PC-9 (cell line): Measurements from ENCODE around the gene DHODH. TPM values are rescaled to one million over a fixed set of nuclear protein-coding genes. Genes with fewer than 3 reads are reported as not detected.
"Not testable (repeated sequence)": the region's sequence is repeated elsewhere in the genome, so short reads cannot be mapped to it uniquely, and the experiment has no call there.

Experiments used
- BruUV-seq: library from RNA; stranded (reverse); fragments of 400-500 nt; replicated peaks from 2 replicates; lab custom pipeline; 2021; lab: Mats Ljungman, UMichigan
- CTCF ChIA-PET: fragments of 300-600 bp; sonication (Branson Sonifier 250); formaldehyde crosslinking; loops from one replicate; lab custom pipeline; 2022; ENCODE audit warnings: antibody characterized with exemption; lab: Charles Lee
- POLR2A ChIA-PET: fragments of 300-600 bp; sonication (Branson Sonifier 250); formaldehyde crosslinking; loops from one replicate; lab custom pipeline; 2022; ENCODE audit warnings: antibody characterized with exemption; ENCODE audit not compliant: unreplicated experiment; lab: Charles Lee
- DNase-seq, 2 experiments: peaks; one replicate each; pipeline versions ENCODE4 v3.0.0 to v3.0.0-alpha.2; 2015 to 2022; ENCODE audit warnings: mixed read lengths in 1 of 2
- H2AFZ ChIP-seq: fragments of 200-600 bp; sonication (generic); 2 replicates; pipeline ENCODE4 v1.8.1; 2017; ENCODE audit warnings: antibody characterized with exemption
- H3F3A ChIP-seq: fragments of 200-600 bp; sonication (generic); 2 replicates; pipeline ENCODE4 v1.8.1; 2017; ENCODE audit warnings: antibody characterized with exemption, mild to moderate bottlenecking, low read depth; ENCODE audit not compliant: insufficient read depth
- H3K27ac ChIP-seq: fragments of 200-600 bp; sonication (generic); 2 replicates; pipeline ENCODE4 v1.6.1; 2016; ENCODE audit warnings: mixed run types
- H3K27me3 ChIP-seq: fragments of 200-600 bp; sonication (generic); 2 replicates; pipeline ENCODE4 v1.6.1; 2016; ENCODE audit warnings: low read depth, mixed run types; ENCODE audit not compliant: insufficient read depth
- H3K36me3 ChIP-seq: fragments of 200-600 bp; sonication (generic); 2 replicates; pipeline ENCODE4 v1.6.1; 2016; ENCODE audit warnings: low read depth, mixed run types
- H3K4me1 ChIP-seq: fragments of 200-600 bp; sonication (generic); replicated peaks from 2 replicates; pipeline ENCODE4 v1.6.1; 2016; ENCODE audit warnings: mixed run types; ENCODE audit not compliant: insufficient read depth
- H3K4me2 ChIP-seq: fragments of 200-600 bp; sonication (generic); 2 replicates; pipeline ENCODE4 v1.6.1; 2017; ENCODE audit warnings: mixed run types
- H3K4me3 ChIP-seq: fragments of 200-600 bp; sonication (generic); 2 replicates; pipeline ENCODE4 v1.6.1; 2016; ENCODE audit warnings: mixed run types
- H3K79me2 ChIP-seq: fragments of 200-600 bp; sonication (generic); 2 replicates; pipeline ENCODE4 v1.6.1; 2017; ENCODE audit warnings: low read depth, mixed run types
- H3K9me2 ChIP-seq: fragments of 200-600 bp; sonication (generic); 2 replicates; pipeline ENCODE4 v1.8.1; 2017; ENCODE audit warnings: mild to moderate bottlenecking; ENCODE audit not compliant: insufficient read depth
- H3K9me3 ChIP-seq: fragments of 200-600 bp; sonication (generic); 2 replicates; pipeline ENCODE4 v1.8.1; 2016; ENCODE audit warnings: low read depth; ENCODE audit not compliant: insufficient read depth
- H4K20me1 ChIP-seq: fragments of 200-600 bp; sonication (generic); 2 replicates; pipeline ENCODE4 v1.8.1; 2017; ENCODE audit not compliant: insufficient read depth
- EZH2 ChIP-seq: fragments of 200-600 bp; sonication (generic); IDR thresholded peaks from 2 replicates; pipeline ENCODE4 v1.8.0; 2017; ENCODE audit warnings: antibody characterized with exemption, low read depth
- intact Hi-C: fragments of 100-400 bp; cut with micrococcal nuclease; formaldehyde crosslinking; loops from one replicate; pipeline ENCODE4 v1.10.0; 2022; ENCODE audit not compliant: unreplicated experiment
- total RNA-seq: library from RNA; stranded (reverse); gene quantifications from 2 replicates; pipeline ENCODE4 v1.2.3, GENCODE V29; 2021
- TF ChIP-seq, protein P1 (sequence below): fragments of 200-600 bp; sonication (generic); conservative IDR thresholded peaks from 2 replicates; pipeline ENCODE4 v1.6.1; 2017; ENCODE audit warnings: mixed run types, antibody characterized with exemption, mild to moderate bottlenecking, moderate library complexity

Gene DHODH
- total RNA-seq, 1 experiment from 2014 or later = 10.6 TPM

DNA sequence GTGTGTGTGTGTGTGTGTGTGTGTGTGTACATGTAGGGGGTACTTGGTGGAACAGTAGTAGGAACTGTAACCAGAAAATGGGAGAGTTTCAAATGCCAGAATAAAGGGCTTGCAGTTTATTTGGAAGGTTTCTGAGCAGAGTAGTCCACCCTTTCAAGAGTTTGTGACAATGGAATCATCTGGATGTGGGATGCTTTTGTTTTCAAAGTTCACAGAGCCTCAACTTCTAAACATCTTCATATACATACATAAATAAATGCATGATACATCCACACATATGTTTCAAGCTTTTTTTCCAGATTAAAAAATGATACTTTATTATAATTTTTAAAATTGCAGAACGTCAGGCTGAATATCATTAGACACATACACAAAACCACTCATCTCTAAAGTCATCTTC is 5.9 kb upstream of the DHODH start:
- no peak for TF ChIP-seq EZH2
- TF ChIP-seq, protein P1, sequence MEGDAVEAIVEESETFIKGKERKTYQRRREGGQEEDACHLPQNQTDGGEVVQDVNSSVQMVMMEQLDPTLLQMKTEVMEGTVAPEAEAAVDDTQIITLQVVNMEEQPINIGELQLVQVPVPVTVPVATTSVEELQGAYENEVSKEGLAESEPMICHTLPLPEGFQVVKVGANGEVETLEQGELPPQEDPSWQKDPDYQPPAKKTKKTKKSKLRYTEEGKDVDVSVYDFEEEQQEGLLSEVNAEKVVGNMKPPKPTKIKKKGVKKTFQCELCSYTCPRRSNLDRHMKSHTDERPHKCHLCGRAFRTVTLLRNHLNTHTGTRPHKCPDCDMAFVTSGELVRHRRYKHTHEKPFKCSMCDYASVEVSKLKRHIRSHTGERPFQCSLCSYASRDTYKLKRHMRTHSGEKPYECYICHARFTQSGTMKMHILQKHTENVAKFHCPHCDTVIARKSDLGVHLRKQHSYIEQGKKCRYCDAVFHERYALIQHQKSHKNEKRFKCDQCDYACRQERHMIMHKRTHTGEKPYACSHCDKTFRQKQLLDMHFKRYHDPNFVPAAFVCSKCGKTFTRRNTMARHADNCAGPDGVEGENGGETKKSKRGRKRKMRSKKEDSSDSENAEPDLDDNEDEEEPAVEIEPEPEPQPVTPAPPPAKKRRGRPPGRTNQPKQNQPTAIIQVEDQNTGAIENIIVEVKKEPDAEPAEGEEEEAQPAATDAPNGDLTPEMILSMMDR = no peak
- no peak for DNase-seq
- Histone ChIP-seq H3K36me3 (no peaks in the 10 kb centered on the region), H4K20me1 (no peaks in the 10 kb centered on the region), H3K27me3 (no peaks in the 10 kb centered on the region), H3K4me1 (no peaks in the 10 kb centered on the region), H2AFZ (no peak overlapping the region), H3F3A (no peaks in the 10 kb centered on the region), H3K4me3 (no peak overlapping the region), H3K9me2 (no peaks in the 10 kb centered on the region), H3K9me3 (no peaks in the 10 kb centered on the region), H3K4me2 (no peak overlapping the region), H3K27ac (no peak overlapping the region), H3K79me2 (no peaks in the 10 kb centered on the region)
- intact Hi-C loops = no loop called here
- POLR2A ChIA-PET = no interaction called here
- no TSS peak for BruUV-seq
- CTCF ChIA-PET = no interaction called here

GRCh38 chr16:72008065-72008423 is 500 bp upstream of the DHODH start:
- BruUV-seq = not testable (repeated sequence)
- intact Hi-C loops = loop anchor here (1.0 kb wide), 1 partner anchor 85 kb away; the partner anchor contains the start of genes DHX38 and TXNL4B

DNA sequence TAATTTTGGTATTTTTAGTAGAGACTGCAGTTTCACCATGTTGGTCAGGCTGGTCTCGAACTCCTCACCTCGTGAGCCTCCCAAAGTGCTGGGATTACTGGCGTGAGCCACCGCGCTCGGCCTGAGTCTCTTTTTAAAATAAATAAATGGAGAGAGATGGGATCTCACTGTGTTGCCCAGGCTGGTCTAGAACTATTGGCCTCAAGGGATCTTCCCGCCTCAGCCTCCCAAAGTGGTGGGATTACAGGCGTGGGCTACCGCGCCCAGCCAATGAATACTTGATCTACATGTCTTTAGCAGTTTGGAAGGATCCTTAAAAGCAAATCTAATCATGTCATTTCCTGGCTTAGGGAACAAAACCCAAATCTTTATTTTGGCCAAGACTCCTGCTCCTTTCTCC is 1.2 kb downstream of the DHODH start:
- no peak for TF ChIP-seq EZH2
- TF ChIP-seq, protein P1 = no peak
- no peak for DNase-seq
- Histone ChIP-seq H3K27me3 (no peaks in the 10 kb centered on the region), H3K4me2 (peak overlapping the region; percentile 78; the same call in 1 of the 2 replicates), H3K9me3 (no peaks in the 10 kb centered on the region), H4K20me1 (no peaks in the 10 kb centered on the region), H3K36me3 (no peaks in the 10 kb centered on the region), H3K4me3 (peak overlapping the region; percentile 87; the same call in 1 of the 2 replicates), H3K9me2 (no peaks in the 10 kb centered on the region), H3K79me2 (peaks cover 5% of the 10 kb centered on the region; the same call in 1 of the 2 replicates), H3K27ac (no peak overlapping the region), H3K4me1 (peaks cover 13% of the 10 kb centered on the region; the same call in 1 of the 2 replicates), H2AFZ (no peak overlapping the region), H3F3A (peaks cover 6% of the 10 kb centered on the region; the same call in 1 of the 2 replicates)
- BruUV-seq = no TSS peak
- intact Hi-C loops = no loop called here
- POLR2A ChIA-PET = no interaction called here
- CTCF ChIA-PET = no interaction called here

More at GRCh38 chr16:72008065-72008423, 500 bp upstream of the DHODH start:
- H3K27me3 ChIP-seq, H3K36me3 ChIP-seq, H3K9me3 ChIP-seq, DNase-seq, H3K27ac ChIP-seq, H3K79me2 ChIP-seq, H3K9me2 ChIP-seq, H4K20me1 ChIP-seq, H3F3A ChIP-seq, CTCF ChIA-PET: not testable (repeated sequence)
- POLR2A ChIA-PET = interaction anchor here (0.6 kb wide), 1 partner anchor 1075 kb away, joined by 16 read pairs; no protein-coding TSS in a partner anchor
- Histone ChIP-seq H3K4me3 (peak overlapping the region; percentile 48), H2AFZ (peak overlapping the region; percentile 86), H3K4me1 (peaks cover 11% of the 10 kb centered on the region; the same call in 1 of the 2 replicates), H3K4me2 (peak overlapping the region; percentile 79)

GRCh38 chr16:72012607-72013006 is 4.1 kb downstream of the DHODH start:
- TF ChIP-seq EZH2 = no peak
- TF ChIP-seq, protein P1 = no peak
- Histone ChIP-seq H2AFZ (no peak overlapping the region), H3K9me3 (no peaks in the 10 kb centered on the region), H3F3A (peaks cover 6% of the 10 kb centered on the region; the same call in 1 of the 2 replicates), H3K4me2 (no peak overlapping the region), H3K9me2 (no peaks in the 10 kb centered on the region), H3K27me3 (no peaks in the 10 kb centered on the region), H3K4me1 (peaks cover 13% of the 10 kb centered on the region; the same call in 1 of the 2 replicates), H3K4me3 (no peak overlapping the region), H3K27ac (0 out of 2 replicates have a peak overlapping the region, but pooled peaks have one; percentile 20), H3K79me2 (peaks cover 5% of the 10 kb centered on the region; the same call in 1 of the 2 replicates), H4K20me1 (no peaks in the 10 kb centered on the region), H3K36me3 (no peaks in the 10 kb centered on the region)
- ChIA-PET POLR2A (no interaction called here), CTCF (no interaction called here)
- DNase-seq = no peak
- intact Hi-C loops = no loop called here
- BruUV-seq = no TSS peak
